ENCODE results near the gene PPP1R26. TPM values are rescaled to one million over a fixed set of nuclear protein-coding genes. Genes with fewer than 3 reads are reported as not detected.

Gene PPP1R26
- polyA plus RNA-seq, 3 donors, result 0.56 to 4.7 (median 0.60) TPM

DNA sequence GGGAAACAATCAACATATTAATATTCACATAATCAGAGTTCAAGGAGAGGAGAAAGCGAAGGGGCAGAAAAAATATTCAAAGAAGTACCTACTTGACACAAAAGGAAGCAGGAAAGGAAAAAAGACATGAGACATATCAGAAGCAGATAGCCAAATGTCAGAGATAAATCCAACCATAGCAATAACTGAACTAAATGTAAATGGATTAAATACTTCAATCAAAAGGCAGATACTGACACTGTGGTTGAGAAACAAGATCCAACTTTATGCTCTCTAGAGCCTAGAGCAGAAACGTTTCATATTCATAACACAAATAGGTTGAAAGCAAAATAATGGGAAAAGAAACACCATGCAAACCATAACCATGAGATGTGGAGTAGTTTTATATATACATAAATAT, 29.9 kb downstream of the PPP1R26 start:
- Histone ChIP-seq H4K20me1 (ENCODE audit: insufficient read depth, low read length) (peaks cover 8% of the 10 kb centered on the region), H2AFZ (ENCODE audit: insufficient read depth, low read depth, low read length, poor library complexity, severe bottlenecking) (no peak overlapping the region), H3K9ac (ENCODE audit: insufficient read depth, low read length, poor library complexity, severe bottlenecking) (no peak overlapping the region), H3K4me1 (ENCODE audit: control insufficient read depth in 1 of 2, insufficient read depth in 2 of 2, low read length in 2 of 2) (no peaks in the 10 kb centered on the region), H3K79me2 (ENCODE audit: insufficient read depth, low read length) (no peaks in the 10 kb centered on the region), H3K27ac (ENCODE audit: low read depth in 1 of 2, low read length in 2 of 2) (no peak overlapping the region), H3K9me3 (replicated peaks in 1 of 2; ENCODE audit: control insufficient read depth in 1 of 2, insufficient read depth in 1 of 2, low read length in 2 of 2) (peaks cover 0 to 6% of the 10 kb centered on the region in 2 donors), H3K27me3 (ENCODE audit: control insufficient read depth in 2 of 2, insufficient read depth in 2 of 2, low read length in 2 of 2) (no peaks in the 10 kb centered on the region), H3K4me2 (replicated peaks; ENCODE audit: extremely low read depth, low read length, poor library complexity, severe bottlenecking) (no peak overlapping the region), H3K4me3 (replicated peaks in 1 of 3; ENCODE audit: low read depth in 2 of 3, low read length in 3 of 3) (no peak overlapping the region), H3K36me3 (replicated peaks in 1 of 2; ENCODE audit: control insufficient read depth in 1 of 2, insufficient read depth in 2 of 2, low read length in 2 of 2) (peaks cover 0 to 5% of the 10 kb centered on the region in 2 donors)
- Mint-ChIP-seq H3K9me3 (peaks cover 0 to 22% (median 11%) of the 10 kb centered on the region in 7 donors), H3K4me3 (no peak overlapping the region), H3K36me3 (peaks cover 6 to 9% of the 10 kb centered on the region in 2 donors), H3K27ac (no peak overlapping the region), H3K27me3 (ENCODE audit: low read depth in 3 of 3) (peaks cover 2 to 13% (median 3%) of the 10 kb centered on the region in 3 donors), H3K4me1 (peaks cover 7% of the 10 kb centered on the region)
- no CpG with 5 or more reads among the region's 2 CpGs for WGBS (ENCODE audit: insufficient coverage)
- no peak for DNase-seq
- intact Hi-C loops (cut with micrococcal nuclease), result no loop called here
- TF ChIP-seq, protein P1, sequence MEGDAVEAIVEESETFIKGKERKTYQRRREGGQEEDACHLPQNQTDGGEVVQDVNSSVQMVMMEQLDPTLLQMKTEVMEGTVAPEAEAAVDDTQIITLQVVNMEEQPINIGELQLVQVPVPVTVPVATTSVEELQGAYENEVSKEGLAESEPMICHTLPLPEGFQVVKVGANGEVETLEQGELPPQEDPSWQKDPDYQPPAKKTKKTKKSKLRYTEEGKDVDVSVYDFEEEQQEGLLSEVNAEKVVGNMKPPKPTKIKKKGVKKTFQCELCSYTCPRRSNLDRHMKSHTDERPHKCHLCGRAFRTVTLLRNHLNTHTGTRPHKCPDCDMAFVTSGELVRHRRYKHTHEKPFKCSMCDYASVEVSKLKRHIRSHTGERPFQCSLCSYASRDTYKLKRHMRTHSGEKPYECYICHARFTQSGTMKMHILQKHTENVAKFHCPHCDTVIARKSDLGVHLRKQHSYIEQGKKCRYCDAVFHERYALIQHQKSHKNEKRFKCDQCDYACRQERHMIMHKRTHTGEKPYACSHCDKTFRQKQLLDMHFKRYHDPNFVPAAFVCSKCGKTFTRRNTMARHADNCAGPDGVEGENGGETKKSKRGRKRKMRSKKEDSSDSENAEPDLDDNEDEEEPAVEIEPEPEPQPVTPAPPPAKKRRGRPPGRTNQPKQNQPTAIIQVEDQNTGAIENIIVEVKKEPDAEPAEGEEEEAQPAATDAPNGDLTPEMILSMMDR (IDR thresholded peaks at IDR 0.05), result no peak

GRCh38 chr9:135512241-135512603, 32.6 kb downstream of the PPP1R26 start:
- intact Hi-C loops (cut with micrococcal nuclease), result no loop called here
- Histone ChIP-seq H3K4me2 (replicated peaks; ENCODE audit: extremely low read depth, low read length, poor library complexity, severe bottlenecking) (no peak overlapping the region), H3K4me3 (replicated peaks in 1 of 3; ENCODE audit: low read depth in 2 of 3, low read length in 3 of 3) (no peak overlapping the region), H3K27ac (ENCODE audit: low read depth in 1 of 2, low read length in 2 of 2) (no peak overlapping the region), H2AFZ (ENCODE audit: insufficient read depth, low read depth, low read length, poor library complexity, severe bottlenecking) (no peak overlapping the region), H3K9me3 (replicated peaks in 1 of 2; ENCODE audit: control insufficient read depth in 1 of 2, insufficient read depth in 1 of 2, low read length in 2 of 2) (peaks cover 0 to 6% of the 10 kb centered on the region in 2 donors), H3K4me1 (ENCODE audit: control insufficient read depth in 1 of 2, insufficient read depth in 2 of 2, low read length in 2 of 2) (no peaks in the 10 kb centered on the region), H3K36me3 (replicated peaks in 1 of 2; ENCODE audit: control insufficient read depth in 1 of 2, insufficient read depth in 2 of 2, low read length in 2 of 2) (no peaks in the 10 kb centered on the region), H3K79me2 (ENCODE audit: insufficient read depth, low read length) (no peaks in the 10 kb centered on the region), H3K9ac (ENCODE audit: insufficient read depth, low read length, poor library complexity, severe bottlenecking) (no peak overlapping the region), H4K20me1 (ENCODE audit: insufficient read depth, low read length) (no peaks in the 10 kb centered on the region), H3K27me3 (ENCODE audit: control insufficient read depth in 2 of 2, insufficient read depth in 2 of 2, low read length in 2 of 2) (no peaks in the 10 kb centered on the region)
- Mint-ChIP-seq H3K27ac (no peak overlapping the region), H3K4me3 (no peak overlapping the region), H3K27me3 (ENCODE audit: low read depth in 3 of 3) (peaks cover 5 to 13% (median 7%) of the 10 kb centered on the region in 3 donors), H3K9me3 (peaks cover 0 to 22% (median 11%) of the 10 kb centered on the region in 7 donors), H3K4me1 (peaks cover 5% of the 10 kb centered on the region), H3K36me3 (no peaks in the 10 kb centered on the region)
- DNase-seq, result no peak
- TF ChIP-seq, protein P1 (IDR thresholded peaks at IDR 0.05), result no peak
- 86% methylated on average over 6 of the region's 10 CpGs for WGBS (ENCODE audit: insufficient coverage)

All from CD14-positive monocyte (primary cell).